ENCODE results near the gene ANKRD34B.

- TF ChIP-seq CTCF (IDR thresholded peaks at IDR 0.05; ENCODE audit: insufficient read depth, low read depth, low read length) (no peak), EZH2 (IDR thresholded peaks at IDR 0.05; ENCODE audit: insufficient read depth, low read length) (no peak)
These were observed 20.7 kb upstream of the ANKRD34B start for GRCh38 chr5:80590766-80591165.
